Suprapubic skin (tissue), 3 donors: ENCODE results near the gene MRRF.

Source experiments
- CTCF ChIP-seq, 2 donors: fragments of 200-600 bp in 1 of 2; fragments of 450-650 bp in 1 of 2; sonication (generic) in 1 of 2; IDR thresholded peaks; one replicate each; pipeline ENCODE4 v1.5.1; 2016 to 2019; ENCODE audit warnings: antibody characterized with exemption in 2 of 2, mild to moderate bottlenecking in 1 of 2, moderate library complexity in 1 of 2
- POLR2AphosphoS5 ChIP-seq, 3 donors: sonication (generic); formaldehyde crosslinking; IDR thresholded peaks; one replicate each; pipeline ENCODE4 v1.6.1; 2017; ENCODE audit warnings: antibody characterized with exemption in 3 of 3

- TF ChIP-seq CTCF (IDR thresholded peaks at IDR 0.05) (no peak), POLR2AphosphoS5 (IDR thresholded peaks at IDR 0.05) (no peak)
Observed at GRCh38 chr9:122229485-122229837, 35.2 kb upstream of the MRRF start.
